ENCODE results near the gene DNM3. TPM values are rescaled to one million over a fixed set of nuclear protein-coding genes. Genes with fewer than 3 reads are reported as not detected.
"Not testable (repeated sequence)": the region's sequence is repeated elsewhere in the genome, so short reads cannot be mapped to it uniquely, and the experiment has no call there.

DNM3 gene
- total RNA-seq, 1 experiment from 2014 or later: 1.2 TPM

GRCh38 chr1:172043900-172044299 is 202.6 kb downstream of the DNM3 start:
- Mint-ChIP-seq H3K4me3 (ENCODE audit: low read depth, unreplicated experiment) (no peak overlapping the region), H3K9me3 (ENCODE audit: low read depth, unreplicated experiment) (no peaks in the 10 kb centered on the region), H3K27me3 (ENCODE audit: unreplicated experiment) (no peaks in the 10 kb centered on the region), H3K36me3 (ENCODE audit: insufficient read depth, unreplicated experiment) (no peaks in the 10 kb centered on the region), H3K4me1 (ENCODE audit: low read depth, unreplicated experiment) (peaks cover 21% of the 10 kb centered on the region), H3K27ac (ENCODE audit: unreplicated experiment) (no peak overlapping the region)
- TF ChIP-seq, protein P1, sequence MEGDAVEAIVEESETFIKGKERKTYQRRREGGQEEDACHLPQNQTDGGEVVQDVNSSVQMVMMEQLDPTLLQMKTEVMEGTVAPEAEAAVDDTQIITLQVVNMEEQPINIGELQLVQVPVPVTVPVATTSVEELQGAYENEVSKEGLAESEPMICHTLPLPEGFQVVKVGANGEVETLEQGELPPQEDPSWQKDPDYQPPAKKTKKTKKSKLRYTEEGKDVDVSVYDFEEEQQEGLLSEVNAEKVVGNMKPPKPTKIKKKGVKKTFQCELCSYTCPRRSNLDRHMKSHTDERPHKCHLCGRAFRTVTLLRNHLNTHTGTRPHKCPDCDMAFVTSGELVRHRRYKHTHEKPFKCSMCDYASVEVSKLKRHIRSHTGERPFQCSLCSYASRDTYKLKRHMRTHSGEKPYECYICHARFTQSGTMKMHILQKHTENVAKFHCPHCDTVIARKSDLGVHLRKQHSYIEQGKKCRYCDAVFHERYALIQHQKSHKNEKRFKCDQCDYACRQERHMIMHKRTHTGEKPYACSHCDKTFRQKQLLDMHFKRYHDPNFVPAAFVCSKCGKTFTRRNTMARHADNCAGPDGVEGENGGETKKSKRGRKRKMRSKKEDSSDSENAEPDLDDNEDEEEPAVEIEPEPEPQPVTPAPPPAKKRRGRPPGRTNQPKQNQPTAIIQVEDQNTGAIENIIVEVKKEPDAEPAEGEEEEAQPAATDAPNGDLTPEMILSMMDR (IDR thresholded peaks at IDR 0.05; ENCODE audit: unreplicated experiment): no peak
- intact Hi-C loops (cut with micrococcal nuclease; ENCODE audit: unreplicated experiment): no loop called here
- no peak for DNase-seq
- no TSS peak for BruUV-seq (replicated peaks)
- CTCF ChIA-PET: no interaction called here

GRCh38 chr1:172051898-172052297 is 210.6 kb downstream of the DNM3 start:
- no peak for DNase-seq
- no TSS peak for BruUV-seq (replicated peaks)
- Mint-ChIP-seq H3K9me3 (ENCODE audit: low read depth, unreplicated experiment) (no peaks in the 10 kb centered on the region), H3K4me1 (ENCODE audit: low read depth, unreplicated experiment) (no peaks in the 10 kb centered on the region), H3K4me3 (ENCODE audit: low read depth, unreplicated experiment) (no peak overlapping the region), H3K36me3 (ENCODE audit: insufficient read depth, unreplicated experiment) (no peaks in the 10 kb centered on the region), H3K27ac (ENCODE audit: unreplicated experiment) (no peak overlapping the region), H3K27me3 (ENCODE audit: unreplicated experiment) (no peaks in the 10 kb centered on the region)
- CTCF ChIA-PET: no interaction called here
- intact Hi-C loops (cut with micrococcal nuclease; ENCODE audit: unreplicated experiment): no loop called here
- TF ChIP-seq, protein P1 (IDR thresholded peaks at IDR 0.05; ENCODE audit: unreplicated experiment): no peak

GRCh38 chr1:172054172-172054571 is 212.9 kb downstream of the DNM3 start:
- Mint-ChIP-seq H3K9me3 (ENCODE audit: low read depth, unreplicated experiment) (peaks cover 4% of the 10 kb centered on the region), H3K27ac (ENCODE audit: unreplicated experiment) (no peak overlapping the region), H3K27me3 (ENCODE audit: unreplicated experiment) (no peaks in the 10 kb centered on the region), H3K4me1 (ENCODE audit: low read depth, unreplicated experiment) (no peaks in the 10 kb centered on the region), H3K36me3 (ENCODE audit: insufficient read depth, unreplicated experiment) (no peaks in the 10 kb centered on the region), H3K4me3 (ENCODE audit: low read depth, unreplicated experiment) (no peak overlapping the region)
- no peak for DNase-seq
- CTCF ChIA-PET: interaction anchor here (0.6 kb wide), 1 partner anchor 361 kb away, joined by 3 read pairs; no protein-coding TSS in a partner anchor
- TF ChIP-seq, protein P1 (IDR thresholded peaks at IDR 0.05; ENCODE audit: unreplicated experiment): no peak
- BruUV-seq (replicated peaks): no TSS peak
- intact Hi-C loops (cut with micrococcal nuclease; ENCODE audit: unreplicated experiment): no loop called here

GRCh38 chr1:172055816-172056419 is 214.6 kb downstream of the DNM3 start:
- H3K36me3 Mint-ChIP-seq (ENCODE audit: insufficient read depth, unreplicated experiment); H3K4me1 Mint-ChIP-seq (ENCODE audit: low read depth, unreplicated experiment); intact Hi-C loops (cut with micrococcal nuclease; ENCODE audit: unreplicated experiment); CTCF ChIA-PET; BruUV-seq (replicated peaks); H3K4me3 Mint-ChIP-seq (ENCODE audit: low read depth, unreplicated experiment); H3K9me3 Mint-ChIP-seq (ENCODE audit: low read depth, unreplicated experiment); DNase-seq; H3K27me3 Mint-ChIP-seq (ENCODE audit: unreplicated experiment); H3K27ac Mint-ChIP-seq (ENCODE audit: unreplicated experiment): not testable (repeated sequence)

DNA sequence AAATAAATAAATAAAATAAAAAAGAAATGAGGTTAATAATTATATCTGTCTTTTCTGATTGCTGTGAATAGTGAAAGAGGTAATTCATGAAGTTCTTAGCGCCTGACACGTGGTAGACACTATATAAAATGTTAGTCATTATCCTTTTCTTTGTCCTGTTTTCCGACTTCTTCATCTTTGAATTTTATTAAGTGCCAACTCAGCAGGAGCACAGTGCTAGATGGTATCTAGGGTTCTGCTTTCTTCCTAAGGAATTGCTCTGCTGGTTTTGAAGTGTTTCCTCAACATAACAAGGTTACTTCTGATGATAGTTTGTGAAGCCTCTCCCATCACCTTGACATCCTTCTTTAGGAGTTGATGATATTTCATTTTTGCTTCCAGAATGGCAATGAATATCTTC is 227.0 kb downstream of the DNM3 start:
- no TSS peak for BruUV-seq (replicated peaks)
- no peak for DNase-seq
- H3K9me3 Mint-ChIP-seq (ENCODE audit: low read depth, unreplicated experiment): no peaks in the 10 kb centered on the region

More for the DNA sequence above, 227.0 kb downstream of the DNM3 start:
- TF ChIP-seq, protein P1 (IDR thresholded peaks at IDR 0.05; ENCODE audit: unreplicated experiment): no peak
- no peaks in the 10 kb centered on the region for H3K27me3 Mint-ChIP-seq (ENCODE audit: unreplicated experiment)
- H3K36me3 Mint-ChIP-seq (ENCODE audit: insufficient read depth, unreplicated experiment): no peaks in the 10 kb centered on the region
- H3K4me3 Mint-ChIP-seq (ENCODE audit: low read depth, unreplicated experiment): no peak overlapping the region
- intact Hi-C loops (cut with micrococcal nuclease; ENCODE audit: unreplicated experiment): no loop called here
- no peak overlapping the region for H3K27ac Mint-ChIP-seq (ENCODE audit: unreplicated experiment)
- H3K4me1 Mint-ChIP-seq (ENCODE audit: low read depth, unreplicated experiment): peaks cover 8% of the 10 kb centered on the region
- CTCF ChIA-PET: no interaction called here
